ENCODE results near the gene PDGFRB.

DNA sequence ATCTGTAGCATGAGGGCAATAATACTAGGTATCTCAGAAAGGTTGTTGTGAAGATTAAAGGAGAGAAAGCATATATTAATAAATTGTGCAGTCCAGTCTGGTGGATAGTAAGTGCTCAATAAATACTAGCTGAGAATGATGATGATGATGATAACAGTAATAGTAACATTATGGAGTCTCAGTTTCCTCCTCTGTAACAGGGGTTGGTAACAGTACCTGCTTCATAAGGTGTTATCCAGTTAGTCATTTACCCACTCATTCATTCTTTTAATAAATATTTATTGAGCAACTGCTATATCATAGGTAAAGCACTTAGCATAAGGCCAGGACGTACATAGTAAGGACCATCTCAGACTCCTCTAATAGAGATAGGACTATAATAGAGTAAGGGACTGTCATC lies 41.8 kb upstream of the PDGFRB start:
- TF ChIP-seq EZH2 (IDR thresholded peaks at IDR 0.05) (no peak), POLR2AphosphoS5 (IDR thresholded peaks at IDR 0.05; ENCODE audit: borderline replicate concordance, low read depth, low read length) (no peak), FOXP2 (optimal IDR thresholded peaks at IDR 0.05; ENCODE audit: control extremely low read depth, extremely low read length, insufficient read depth) (no peak)
